ENCODE measurements around the gene CACNA1S.

GRCh38 chr1:201000391-201000790, 111.8 kb downstream of the CACNA1S start:
- TF ChIP-seq RAD21 (IDR thresholded peaks at IDR 0.05; ENCODE audit: low read depth) (no peak), TAF1 (IDR thresholded peaks at IDR 0.05; ENCODE audit: low read depth) (no peak), EGR1 (IDR thresholded peaks at IDR 0.05) (no peak), EP300 (IDR thresholded peaks at IDR 0.05; ENCODE audit: borderline replicate concordance) (no peak), REST (IDR thresholded peaks at IDR 0.05; ENCODE audit: low read depth) (no peak), TEAD4 (IDR thresholded peaks at IDR 0.05) (no peak)
- TF ChIP-seq, protein P1, sequence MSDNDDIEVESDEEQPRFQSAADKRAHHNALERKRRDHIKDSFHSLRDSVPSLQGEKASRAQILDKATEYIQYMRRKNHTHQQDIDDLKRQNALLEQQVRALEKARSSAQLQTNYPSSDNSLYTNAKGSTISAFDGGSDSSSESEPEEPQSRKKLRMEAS (IDR thresholded peaks at IDR 0.05), result no peak
